Endothelial cell of umbilical vein (primary cell): ENCODE measurements around the gene LMF1. TPM values are rescaled to one million over a fixed set of nuclear protein-coding genes. Genes with fewer than 3 reads are reported as not detected.

Experiments
- BruUV-seq: library from RNA; stranded (reverse); fragments of 400-500 nt; replicated peaks from 2 replicates; lab custom pipeline; 2021; lab: Mats Ljungman, UMichigan
- CTCF ChIA-PET: fragments of 300-600, 350-600 bp; sonication (Branson Sonifier 250); formaldehyde crosslinking; loops from one replicate; lab custom pipeline; 2021; ENCODE audit warnings: antibody characterized with exemption, inconsistent platforms; lab: Charles Lee
- POLR2A ChIA-PET: fragments of 300-600, 350-600 bp; sonication (Branson Sonifier 250); formaldehyde crosslinking; loops from one replicate; lab custom pipeline; 2021; ENCODE audit warnings: antibody characterized with exemption, inconsistent platforms; lab: Charles Lee
- DNase-seq: peaks from one replicate; pipeline ENCODE4 v3.0.0-alpha.2; 2011; ENCODE audit warnings: low read depth, low spot score
- FAIRE-seq: peaks from 2 replicates; lab custom pipeline; 2011; peaks lifted over from hg19 to GRCh38; lab: Jason Lieb, UNC
- H2AFZ ChIP-seq: 2 replicates; pipeline ENCODE4 v1.6.0; 2012; ENCODE audit warnings: low read depth, low read length, control low read depth, inconsistent platforms
- H3K27ac ChIP-seq: 2 replicates; pipeline ENCODE4 v1.5.1; 2011; ENCODE audit warnings: low read depth, mild to moderate bottlenecking, control low read depth, low read length, moderate library complexity; ENCODE audit not compliant: insufficient read depth
- H3K27me3 ChIP-seq, 2 experiments: 2 replicates each; pipeline versions ENCODE4 v1.6.0 to v1.6.1; 2011; ENCODE audit warnings: low read length in 2 of 2, mixed read lengths in 1 of 2; ENCODE audit not compliant: control insufficient read depth in 2 of 2, insufficient read depth in 2 of 2
- H3K36me3 ChIP-seq, 2 experiments: 2 replicates in 1 of 2; 3 replicates in 1 of 2; pipeline ENCODE4 v1.5.1; 2011; ENCODE audit warnings: low read length in 2 of 2, mild to moderate bottlenecking in 1 of 2, moderate library complexity in 1 of 2; ENCODE audit not compliant: control insufficient read depth in 2 of 2, insufficient read depth in 2 of 2; ENCODE audit errors: extremely low read depth in 1 of 2
- H3K4me1 ChIP-seq: 3 replicates; pipeline ENCODE4 v1.5.1; 2011; ENCODE audit warnings: mild to moderate bottlenecking, low read length; ENCODE audit not compliant: control insufficient read depth, insufficient read depth; ENCODE audit errors: extremely low read depth
- H3K4me2 ChIP-seq: 2 replicates; pipeline ENCODE4 v1.6.1; 2011; ENCODE audit warnings: low read length, control low read depth, mixed read lengths; ENCODE audit not compliant: insufficient read depth
- H3K4me3 ChIP-seq, 3 experiments: fragments of 200-600 bp in 1 of 3; sonication (generic), shearing (Covaris generic) in 1 of 3; replicated peaks in 1 of 3; 2 replicates each; pipeline ENCODE4 v1.5.1; 2011 to 2016; ENCODE audit warnings: control low read depth in 3 of 3, low read length in 3 of 3, mild to moderate bottlenecking in 2 of 3, inconsistent platforms in 1 of 3, low read depth in 1 of 3, moderate library complexity in 1 of 3; ENCODE audit not compliant: insufficient read depth in 1 of 3
- H3K79me2 ChIP-seq: 2 replicates; pipeline ENCODE4 v1.6.0; 2012; ENCODE audit warnings: low read length, inconsistent platforms; ENCODE audit not compliant: control insufficient read depth, insufficient read depth
- H3K9ac ChIP-seq: replicated peaks from 2 replicates; pipeline ENCODE3; 2011; ENCODE audit warnings: low read length, control low read depth; ENCODE audit not compliant: insufficient read depth; ENCODE audit errors: extremely low read depth
- H3K9me1 ChIP-seq: replicated peaks from 3 replicates; pipeline ENCODE4 v1.6.0; 2011; ENCODE audit warnings: mild to moderate bottlenecking, low read length; ENCODE audit not compliant: control insufficient read depth, insufficient read depth; ENCODE audit errors: extremely low read depth
- H3K9me3 ChIP-seq: replicated peaks from 2 replicates; pipeline ENCODE4 v1.5.1; 2012; ENCODE audit warnings: low read length, inconsistent platforms; ENCODE audit not compliant: control insufficient read depth, insufficient read depth
- H4K20me1 ChIP-seq: replicated peaks from 2 replicates; pipeline ENCODE3; 2011; ENCODE audit warnings: mild to moderate bottlenecking, low read length; ENCODE audit not compliant: control insufficient read depth, insufficient read depth; ENCODE audit errors: extremely low read depth
- EZH2 ChIP-seq: IDR thresholded peaks from 2 replicates; pipeline ENCODE4 v1.6.1; 2012; ENCODE audit warnings: borderline replicate concordance, low read depth, mild to moderate bottlenecking, moderate library complexity, low read length, inconsistent platforms; ENCODE audit not compliant: severe bottlenecking
- FOS ChIP-seq: IDR thresholded peaks from 2 replicates; pipeline ENCODE4 v1.6.1; 2011; ENCODE audit warnings: mild to moderate bottlenecking, low read length, moderate library complexity, borderline replicate concordance; ENCODE audit not compliant: insufficient read depth
- GATA2 ChIP-seq: IDR thresholded peaks from 2 replicates; pipeline ENCODE4 v1.7.0; 2011; ENCODE audit warnings: low read depth, mild to moderate bottlenecking, moderate library complexity, mixed read lengths, low read length; ENCODE audit not compliant: insufficient read length, insufficient read depth
- JUN ChIP-seq: IDR thresholded peaks from 2 replicates; pipeline ENCODE4 v1.6.1; 2011; ENCODE audit warnings: borderline replicate concordance, low read depth; ENCODE audit not compliant: insufficient read length, insufficient read depth
- MYC ChIP-seq: IDR thresholded peaks from one replicate; pipeline ENCODE4 v1.6.1; 2011; ENCODE audit warnings: mild to moderate bottlenecking, low read depth, low read length
- POLR2A ChIP-seq: IDR thresholded peaks from 2 replicates; pipeline ENCODE4 v1.6.1; 2012; ENCODE audit warnings: low read depth, mild to moderate bottlenecking, control low read depth, low read length
- POLR2AphosphoS5 ChIP-seq: IDR thresholded peaks from 2 replicates; pipeline ENCODE4 v1.6.1; 2012; ENCODE audit warnings: low read depth, mild to moderate bottlenecking, control low read depth, low read length, moderate library complexity; ENCODE audit not compliant: insufficient read depth
- dilution Hi-C: fragments of 300-500 bp; cut with MboI; formaldehyde crosslinking; loops from one replicate; pipeline ENCODE4 v1.15.0; 2019; ENCODE audit warnings: low sequenced_read_pairs; ENCODE audit not compliant: extremely low pct_ligation_motif_present
- intact Hi-C: fragments of 100-400 bp; cut with micrococcal nuclease; formaldehyde crosslinking; loops from one replicate; pipeline ENCODE4 v1.10.0; 2022
- polyA plus RNA-seq, 4 experiments: library from polyadenylated mRNA; depleted of rRNA in 3 of 4; stranded (reverse) in 3 of 4; unstranded in 1 of 4; fragments of >200 nt; gene quantifications; 2 replicates each; pipeline versions ENCODE4 v1.2.1 to v1.2.3, GENCODE V29; 2011 to 2012; ENCODE audit warnings: missing spikeins in 1 of 4
- total RNA-seq: library from RNA; stranded (reverse); gene quantifications from 2 replicates; pipeline ENCODE4 v1.2.3, GENCODE V29; 2021
- TF ChIP-seq, protein P1 (sequence below): IDR thresholded peaks from 2 replicates; pipeline ENCODE4 v1.6.1; 2011; ENCODE audit not compliant: insufficient read depth, insufficient read length
- TF ChIP-seq, protein P2 (sequence below), 2 donors: IDR thresholded peaks; 1 replicate in 1 of 2; 2 replicates in 1 of 2; pipeline ENCODE4 v1.5.1; 2011; ENCODE audit warnings: low read length in 2 of 2, mild to moderate bottlenecking in 2 of 2, moderate library complexity in 2 of 2, control low read depth in 1 of 2, inconsistent platforms in 1 of 2, low read depth in 1 of 2; ENCODE audit not compliant: insufficient read depth in 1 of 2; ENCODE audit errors: extremely low read depth in 1 of 2

The LMF1 gene
- total and polyA plus RNA-seq, 2 donors (not counting 3 experiments of a cell fraction or from before 2014, with no cell fraction given) = 17.8 TPM

DNA sequence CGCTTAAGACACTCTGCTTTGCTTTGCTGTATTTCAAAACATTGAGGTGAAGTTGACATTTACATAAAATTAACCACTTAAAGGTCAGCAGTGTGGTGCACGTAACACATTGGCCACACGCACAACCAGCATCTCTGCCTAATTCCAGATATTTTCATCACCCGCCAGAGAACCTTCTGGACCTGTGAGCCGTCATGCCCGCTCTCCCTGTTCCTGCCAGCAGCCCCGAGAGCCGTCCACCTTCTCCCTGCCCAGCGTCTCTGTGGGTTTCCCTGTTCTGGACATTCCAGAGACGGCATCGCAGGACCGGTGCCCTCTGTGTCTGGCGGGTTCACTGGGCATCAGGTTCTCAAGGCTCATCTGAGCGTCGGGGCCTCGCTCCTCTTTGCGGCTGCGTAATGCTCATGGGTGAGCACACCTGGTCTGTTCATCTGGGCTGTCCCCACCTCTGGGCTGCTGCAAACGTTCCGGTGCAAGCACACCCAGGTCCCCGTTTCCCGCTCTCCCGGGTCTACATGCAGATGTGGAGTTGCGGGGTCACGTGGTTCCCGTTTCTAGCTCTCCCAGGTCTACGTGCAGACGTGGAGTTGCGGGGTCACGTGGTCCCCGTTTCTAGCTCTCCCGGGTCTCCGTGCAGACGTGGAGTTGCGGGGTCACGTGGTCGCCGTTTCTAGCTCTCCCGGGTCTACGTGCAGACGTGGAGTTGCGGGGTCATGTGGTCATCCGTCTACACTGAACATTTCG lies 122.1 kb downstream of the LMF1 start:
- no peak overlapping the region for H2AFZ ChIP-seq
- peaks cover 3% of the 10 kb centered on the region for H3K9me3 ChIP-seq
- H4K20me1 ChIP-seq = no peaks in the 10 kb centered on the region
- no peaks in the 10 kb centered on the region for H3K27me3 ChIP-seq
- no peak for DNase-seq
- no peak overlapping the region for H3K9ac ChIP-seq
- no peaks in the 10 kb centered on the region for H3K9me1 ChIP-seq
- TF ChIP-seq GATA2 (no peak), POLR2A (no peak), FOS (no peak), JUN (no peak), MYC (no peak), POLR2AphosphoS5 (no peak), EZH2 (no peak)
- TF ChIP-seq, protein P1, sequence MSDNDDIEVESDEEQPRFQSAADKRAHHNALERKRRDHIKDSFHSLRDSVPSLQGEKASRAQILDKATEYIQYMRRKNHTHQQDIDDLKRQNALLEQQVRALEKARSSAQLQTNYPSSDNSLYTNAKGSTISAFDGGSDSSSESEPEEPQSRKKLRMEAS = no peak
- TF ChIP-seq, protein P2, sequence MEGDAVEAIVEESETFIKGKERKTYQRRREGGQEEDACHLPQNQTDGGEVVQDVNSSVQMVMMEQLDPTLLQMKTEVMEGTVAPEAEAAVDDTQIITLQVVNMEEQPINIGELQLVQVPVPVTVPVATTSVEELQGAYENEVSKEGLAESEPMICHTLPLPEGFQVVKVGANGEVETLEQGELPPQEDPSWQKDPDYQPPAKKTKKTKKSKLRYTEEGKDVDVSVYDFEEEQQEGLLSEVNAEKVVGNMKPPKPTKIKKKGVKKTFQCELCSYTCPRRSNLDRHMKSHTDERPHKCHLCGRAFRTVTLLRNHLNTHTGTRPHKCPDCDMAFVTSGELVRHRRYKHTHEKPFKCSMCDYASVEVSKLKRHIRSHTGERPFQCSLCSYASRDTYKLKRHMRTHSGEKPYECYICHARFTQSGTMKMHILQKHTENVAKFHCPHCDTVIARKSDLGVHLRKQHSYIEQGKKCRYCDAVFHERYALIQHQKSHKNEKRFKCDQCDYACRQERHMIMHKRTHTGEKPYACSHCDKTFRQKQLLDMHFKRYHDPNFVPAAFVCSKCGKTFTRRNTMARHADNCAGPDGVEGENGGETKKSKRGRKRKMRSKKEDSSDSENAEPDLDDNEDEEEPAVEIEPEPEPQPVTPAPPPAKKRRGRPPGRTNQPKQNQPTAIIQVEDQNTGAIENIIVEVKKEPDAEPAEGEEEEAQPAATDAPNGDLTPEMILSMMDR (IDR thresholded peaks at IDR 0.05; ENCODE audit: extremely low read depth in 1 of 2, insufficient read depth in 1 of 2, low read depth in 1 of 2, low read length in 2 of 2) = no peak
- H3K79me2 ChIP-seq = no peaks in the 10 kb centered on the region
- ChIA-PET POLR2A (no interaction called here), CTCF (no interaction called here)
- intact Hi-C loops = no loop called here
- H3K36me3 ChIP-seq = no peaks in the 10 kb centered on the region
- dilution Hi-C loops = no loop called here
- FAIRE-seq = no peak
- H3K4me1 ChIP-seq = no peaks in the 10 kb centered on the region
- no TSS peak for BruUV-seq
- no peak overlapping the region for H3K27ac ChIP-seq
- H3K4me3 ChIP-seq = no peak overlapping the region
- H3K4me2 ChIP-seq = no peak overlapping the region
